ENCODE data around the gene ZMYM3.

GRCh38 chrX:71256051-71256450, 2.1 kb upstream of the ZMYM3 start:
- TF ChIP-seq CTCF (IDR thresholded peaks at IDR 0.05), result no peak
- TF ChIP-seq POLR2A (IDR thresholded peaks at IDR 0.05), result no peak
